ENCODE measurements around the gene LAMC3. TPM values are rescaled to one million over a fixed set of nuclear protein-coding genes. Genes with fewer than 3 reads are reported as not detected.

Gene LAMC3
- total and polyA plus RNA-seq, 4 donors = 14.4 to 24.1 (median 17.8) TPM

Small RNA genes within 50 kb of the gene (small RNA-seq; reads per million reads assigned to genes)
- not detected for gene RF00322 (ENCODE audit: low replicate concordance)
- gene RNU6-881P (ENCODE audit: low replicate concordance) = not detected

Other genes starting within 250 kb of the LAMC3 start
- gene ABL1, start 173.9 kb upstream of the LAMC3 start, total RNA-seq = 10 to 100 TPM; 36.6 to 59.4 TPM
- 10 to 100 TPM; 67.7 to 72.7 TPM for gene ABL1, start 173.9 kb upstream of the LAMC3 start, polyA plus RNA-seq (ENCODE audit: insufficient read length in 2 of 2)
- gene QRFP, start 112.4 kb upstream of the LAMC3 start, total RNA-seq = not detected
- gene QRFP, start 112.4 kb upstream of the LAMC3 start, polyA plus RNA-seq (ENCODE audit: insufficient read length in 2 of 2) = under 1 TPM; 0.51 to 0.54 TPM
- 1 to 10 TPM; 1.2 to 1.4 TPM for gene FIBCD1, start 69.9 kb upstream of the LAMC3 start, total RNA-seq
- 1 to 10 TPM; 8.1 to 8.2 TPM for gene FIBCD1, start 69.9 kb upstream of the LAMC3 start, polyA plus RNA-seq (ENCODE audit: insufficient read length in 2 of 2)
- 10 to 100 TPM; 47.7 to 52.5 TPM for gene AIF1L, start 87.4 kb downstream of the LAMC3 start, total RNA-seq
- gene AIF1L, start 87.4 kb downstream of the LAMC3 start, polyA plus RNA-seq (ENCODE audit: insufficient read length in 2 of 2) = 10 to 100 TPM; 70.0 to 73.6 TPM
- 10 to 100 TPM; 16.6 to 27.0 TPM for gene NUP214, start 116.4 kb downstream of the LAMC3 start, total RNA-seq
- 10 to 100 TPM; 40.9 to 44.3 TPM for gene NUP214, start 116.4 kb downstream of the LAMC3 start, polyA plus RNA-seq (ENCODE audit: insufficient read length in 2 of 2)